ENCODE results near the gene UBASH3B.

Gene UBASH3B

GRCh38 chr11:122731500-122731913 lies 76.0 kb downstream of the UBASH3B start:
- DNase-seq (ENCODE audit: low read depth in 2 of 2): no peak

GRCh38 chr11:122732342-122733315 lies 77.1 kb downstream of the UBASH3B start:
- no peak for DNase-seq (ENCODE audit: low read depth in 2 of 2)

- DNase-seq (ENCODE audit: low read depth in 2 of 2): no peak
Measured at GRCh38 chr11:122733318-122733717, 77.8 kb downstream of the UBASH3B start.

- no peak for DNase-seq (ENCODE audit: low read depth in 2 of 2)
Measured at GRCh38 chr11:122734848-122735496, 79.5 kb downstream of the UBASH3B start.

- no peak for DNase-seq (ENCODE audit: low read depth in 2 of 2)
Measured at GRCh38 chr11:122737951-122738693, 82.6 kb downstream of the UBASH3B start.

GRCh38 chr11:122741613-122742300 lies 86.2 kb downstream of the UBASH3B start:
- DNase-seq (ENCODE audit: low read depth in 2 of 2): no peak

- DNase-seq (ENCODE audit: low read depth in 2 of 2): no peak
Measured at GRCh38 chr11:122742301-122743018, 86.9 kb downstream of the UBASH3B start.

GRCh38 chr11:122743097-122743741 lies 87.7 kb downstream of the UBASH3B start:
- DNase-seq (ENCODE audit: low read depth in 2 of 2): no peak

- DNase-seq (ENCODE audit: low read depth in 2 of 2): peak; percentile 53 to 69
Measured at GRCh38 chr11:122743949-122744348, 88.4 kb downstream of the UBASH3B start.

GRCh38 chr11:122744357-122744756 lies 88.8 kb downstream of the UBASH3B start:
- DNase-seq (ENCODE audit: low read depth in 2 of 2): no peak

GRCh38 chr11:122745111-122745510 lies 89.6 kb downstream of the UBASH3B start:
- DNase-seq (ENCODE audit: low read depth in 2 of 2): no peak

- DNase-seq (ENCODE audit: low read depth in 2 of 2): peak in 1 of 2 donors; percentile 50
Measured at GRCh38 chr11:122746050-122746478, 90.5 kb downstream of the UBASH3B start.

GRCh38 chr11:122746611-122747244 lies 91.2 kb downstream of the UBASH3B start:
- DNase-seq (ENCODE audit: low read depth in 2 of 2): no peak

- DNase-seq (ENCODE audit: low read depth in 2 of 2): no peak
Measured at GRCh38 chr11:122747351-122747781, 91.8 kb downstream of the UBASH3B start.

GRCh38 chr11:122749005-122749687 lies 93.6 kb downstream of the UBASH3B start:
- peak; percentile 20 to 49 for DNase-seq (ENCODE audit: low read depth in 2 of 2)

GRCh38 chr11:122750049-122750448 lies 94.5 kb downstream of the UBASH3B start:
- DNase-seq (ENCODE audit: low read depth in 2 of 2): no peak

- DNase-seq (ENCODE audit: low read depth in 2 of 2): no peak
Measured at GRCh38 chr11:122751292-122752070, 96.0 kb downstream of the UBASH3B start.

- no peak for DNase-seq (ENCODE audit: low read depth in 2 of 2)
Measured at GRCh38 chr11:122754028-122754427, 98.5 kb downstream of the UBASH3B start.

Data from stimulated activated CD4-positive, alpha-beta T cell treated with anti-CD3 and anti-CD28 coated beads, Interleukin-1b, Interleukin-23, amount 100 ng/mL, for 4 hours (primary cell).